NT2/D1 (cell line): ENCODE data around the gene PDPK1.
"Not testable (repeated sequence)": the region's sequence is repeated elsewhere in the genome, so short reads cannot be mapped to it uniquely, and the experiment has no call there.

Experiments used
- DNase-seq: peaks from one replicate; pipeline ENCODE4 v3.0.0-alpha.2; 2011; ENCODE audit warnings: low read depth, low spot score
- H3K27me3 ChIP-seq: 2 replicates; pipeline ENCODE4 v1.6.0; 2011; ENCODE audit warnings: mild to moderate bottlenecking; ENCODE audit not compliant: insufficient read length, insufficient read depth
- H3K36me3 ChIP-seq: 2 replicates; pipeline ENCODE4 v1.6.1; 2011; ENCODE audit warnings: mild to moderate bottlenecking, low read length, mixed read lengths; ENCODE audit not compliant: insufficient read depth, insufficient read length
- H3K4me1 ChIP-seq: 2 replicates; pipeline ENCODE4 v1.5.1; 2011; ENCODE audit not compliant: insufficient read depth, insufficient read length
- H3K4me3 ChIP-seq: 2 replicates; pipeline ENCODE4 v1.5.1; 2011; ENCODE audit warnings: low read depth; ENCODE audit not compliant: insufficient read length
- H3K9ac ChIP-seq: 2 replicates; pipeline ENCODE4 v1.6.0; 2011; ENCODE audit warnings: low read depth; ENCODE audit not compliant: insufficient read length
- H3K9me3 ChIP-seq: 2 replicates; pipeline ENCODE4 v1.5.1; 2011; ENCODE audit warnings: mild to moderate bottlenecking, low read length; ENCODE audit not compliant: insufficient read depth
- SUZ12 ChIP-seq: IDR thresholded peaks from 2 replicates; pipeline ENCODE4 v1.6.1; 2011; ENCODE audit not compliant: insufficient read length, insufficient read depth; ENCODE audit errors: extremely low read depth
- YY1 ChIP-seq: IDR thresholded peaks from 2 replicates; pipeline ENCODE4 v1.6.1; 2011; ENCODE audit not compliant: insufficient read length, insufficient read depth
- ZNF274 ChIP-seq: IDR thresholded peaks from 2 replicates; pipeline ENCODE4 v1.6.1; 2011; ENCODE audit warnings: mild to moderate bottlenecking, low read depth, low read length

PDPK1 gene

GRCh38 chr16:2609827-2610470 is 72.1 kb downstream of the PDPK1 start:
- Histone ChIP-seq H3K9me3 (no peaks in the 10 kb centered on the region), H3K27me3 (no peaks in the 10 kb centered on the region), H3K9ac (no peak overlapping the region), H3K4me3 (no peak overlapping the region), H3K4me1 (no peaks in the 10 kb centered on the region), H3K36me3 (peaks cover 26% of the 10 kb centered on the region)
- DNase-seq, result no peak
- TF ChIP-seq SUZ12 (no peak), YY1 (no peak), ZNF274 (no peak)

GRCh38 chr16:2610781-2611498 is 73.1 kb downstream of the PDPK1 start:
- Histone ChIP-seq H3K9me3 (no peaks in the 10 kb centered on the region), H3K9ac (no peak overlapping the region), H3K27me3 (no peaks in the 10 kb centered on the region), H3K4me3 (no peak overlapping the region), H3K4me1 (no peaks in the 10 kb centered on the region), H3K36me3 (peaks cover 29% of the 10 kb centered on the region)
- TF ChIP-seq YY1 (no peak), ZNF274 (no peak), SUZ12 (no peak)
- DNase-seq, result no peak

- Histone ChIP-seq H3K9me3 (no peaks in the 10 kb centered on the region), H3K36me3 (peaks cover 29% of the 10 kb centered on the region), H3K9ac (no peak overlapping the region), H3K27me3 (no peaks in the 10 kb centered on the region), H3K4me3 (no peak overlapping the region), H3K4me1 (no peaks in the 10 kb centered on the region)
- TF ChIP-seq SUZ12 (no peak), ZNF274 (no peak), YY1 (no peak)
- no peak for DNase-seq
These were observed 73.7 kb downstream of the PDPK1 start for GRCh38 chr16:2611499-2611862.

GRCh38 chr16:2611877-2612276 is 74.1 kb downstream of the PDPK1 start:
- peaks cover 29% of the 10 kb centered on the region for H3K36me3 ChIP-seq
- H3K4me1 ChIP-seq, H3K27me3 ChIP-seq, H3K4me3 ChIP-seq, H3K9me3 ChIP-seq, DNase-seq, H3K9ac ChIP-seq: not testable (repeated sequence)

GRCh38 chr16:2613251-2613650 is 75.4 kb downstream of the PDPK1 start:
- H3K9me3 ChIP-seq, H3K27me3 ChIP-seq, H3K4me3 ChIP-seq, DNase-seq, H3K4me1 ChIP-seq, H3K9ac ChIP-seq: not testable (repeated sequence)
- peaks cover 25% of the 10 kb centered on the region for H3K36me3 ChIP-seq

GRCh38 chr16:2614761-2615191 is 77.0 kb downstream of the PDPK1 start:
- DNase-seq, result no peak
- Histone ChIP-seq H3K9me3 (no peaks in the 10 kb centered on the region), H3K27me3 (no peaks in the 10 kb centered on the region), H3K9ac (no peak overlapping the region), H3K4me1 (no peaks in the 10 kb centered on the region), H3K36me3 (peaks cover 24% of the 10 kb centered on the region), H3K4me3 (no peak overlapping the region)
- TF ChIP-seq SUZ12 (no peak), YY1 (no peak), ZNF274 (no peak)

GRCh38 chr16:2618964-2619363 is 81.1 kb downstream of the PDPK1 start:
- H3K27me3 ChIP-seq, H3K9ac ChIP-seq, H3K4me1 ChIP-seq, H3K36me3 ChIP-seq, H3K9me3 ChIP-seq, DNase-seq, H3K4me3 ChIP-seq: not testable (repeated sequence)

- not testable (repeated sequence) for DNase-seq, H3K4me1 ChIP-seq, H3K4me3 ChIP-seq
These were observed 81.8 kb downstream of the PDPK1 start for GRCh38 chr16:2619628-2620027.

GRCh38 chr16:2620870-2621269 is 83.0 kb downstream of the PDPK1 start:
- not testable (repeated sequence) for H3K4me1 ChIP-seq, H3K4me3 ChIP-seq, H3K27me3 ChIP-seq, H3K9me3 ChIP-seq, H3K9ac ChIP-seq, H3K36me3 ChIP-seq, DNase-seq

More at GRCh38 chr16:2619628-2620027, 81.8 kb downstream of the PDPK1 start:
- H3K27me3 ChIP-seq, H3K36me3 ChIP-seq, H3K9ac ChIP-seq, H3K9me3 ChIP-seq: not testable (repeated sequence)

GRCh38 chr16:2621395-2621794 is 83.6 kb downstream of the PDPK1 start:
- not testable (repeated sequence) for H3K9ac ChIP-seq, H3K4me3 ChIP-seq, H3K9me3 ChIP-seq, DNase-seq, H3K4me1 ChIP-seq, H3K27me3 ChIP-seq, H3K36me3 ChIP-seq

- not testable (repeated sequence) for H3K9me3 ChIP-seq, H3K4me1 ChIP-seq, H3K4me3 ChIP-seq, H3K36me3 ChIP-seq, H3K27me3 ChIP-seq, DNase-seq, H3K9ac ChIP-seq
These were observed 89.3 kb downstream of the PDPK1 start for GRCh38 chr16:2627075-2627474.
